EL (cell line): ENCODE data around the gene CPEB4.
A peak's percentile ranks its signal among the peaks of the same experiment; 100 is the strongest.

Source experiments
- DNase-seq: peaks from one replicate; pipeline ENCODE4 v3.0.0-alpha.2; 2016

Gene CPEB4

GRCh38 chr5:173988554-173989431, 100.6 kb downstream of the CPEB4 start, which contains the start of gene C5orf47:
TSS of gene C5orf47 (plus strand) at chr5:173989170. CDS start at chr5:173989264, 94 bp downstream.
- no peak for DNase-seq

GRCh38 chr5:173989432-173990082, 101.4 kb downstream of the CPEB4 start:
- DNase-seq = no peak

- DNase-seq = peak; percentile 16
These were observed 109.2 kb downstream of the CPEB4 start for GRCh38 chr5:173997331-173997730.

GRCh38 chr5:173998531-173998930, 110.4 kb downstream of the CPEB4 start:
- no peak for DNase-seq

- no peak for DNase-seq
These were observed 111.9 kb downstream of the CPEB4 start for GRCh38 chr5:174000076-174000475.

GRCh38 chr5:174003795-174004194, 115.6 kb downstream of the CPEB4 start:
- DNase-seq = no peak

- DNase-seq = no peak
These were observed 120.8 kb downstream of the CPEB4 start for GRCh38 chr5:174008922-174009321.

GRCh38 chr5:174010365-174010764, 122.2 kb downstream of the CPEB4 start:
- no peak for DNase-seq

- no peak for DNase-seq
These were observed 123.3 kb downstream of the CPEB4 start for GRCh38 chr5:174011441-174011840.
